ENCODE data around the gene OARD1. TPM values are rescaled to one million over a fixed set of nuclear protein-coding genes. Genes with fewer than 3 reads are reported as not detected.

The OARD1 gene
- total RNA-seq, 1 donor from 2014 or later: 12.3 TPM

Other genes with a start within 250 kb of the OARD1 start
- gene UNC5CL, start 33.1 kb downstream of the OARD1 start, total RNA-seq: 0.25 TPM
- gene TSPO2, start 29.9 kb downstream of the OARD1 start, total RNA-seq: not detected
- not detected for gene APOBEC2, start 19.2 kb downstream of the OARD1 start, total RNA-seq
- gene NFYA, start 618 bp upstream of the OARD1 start, total RNA-seq: 36.9 TPM
- gene TREML1, start 82.0 kb upstream of the OARD1 start, total RNA-seq: not detected
- gene TREM2, start 90.8 kb upstream of the OARD1 start, total RNA-seq: 3.0 TPM
- gene TREML2, start 128.8 kb upstream of the OARD1 start, total RNA-seq: under 0.01 TPM
- gene TREML4, start 156.0 kb upstream of the OARD1 start, total RNA-seq: not detected
- gene TREM1, start 214.3 kb upstream of the OARD1 start, total RNA-seq: 0.25 TPM

All from temporal lobe (tissue), 1 donor.